H1 (cell line): ENCODE results near the gene EVPL. TPM values are rescaled to one million over a fixed set of nuclear protein-coding genes. Genes with fewer than 3 reads are reported as not detected.

Source experiments
- ATF3 ChIP-seq: IDR thresholded peaks from 2 replicates; pipeline ENCODE4 v1.6.1; 2011; ENCODE audit warnings: low read depth, mild to moderate bottlenecking, low read length; ENCODE audit not compliant: insufficient read depth
- BACH1 ChIP-seq: IDR thresholded peaks from 2 replicates; pipeline ENCODE4 v1.6.1; 2012; ENCODE audit warnings: low read length, improper control_type of control experiment
- BCL11A ChIP-seq, 2 experiments: IDR thresholded peaks; one replicate each; pipeline ENCODE4 v1.6.1; 2011; ENCODE audit warnings: low read depth in 2 of 2, low read length in 2 of 2, mild to moderate bottlenecking in 2 of 2
- CHD2 ChIP-seq: IDR thresholded peaks from 2 replicates; pipeline ENCODE4 v1.6.1; 2012; ENCODE audit warnings: low read length, improper control_type of control experiment
- CHD7 ChIP-seq: fragments of 300-600 bp; sonication (generic); IDR thresholded peaks from 2 replicates; pipeline ENCODE4 v1.7.1; 2012; ENCODE audit warnings: low read length, moderate library complexity, mild to moderate bottlenecking, inconsistent platforms; ENCODE audit not compliant: insufficient replicate concordance
- E2F6 ChIP-seq: IDR thresholded peaks from 2 replicates; pipeline ENCODE4 v1.6.1; 2012; ENCODE audit warnings: inconsistent platforms
- GABPA ChIP-seq: IDR thresholded peaks from 2 replicates; pipeline ENCODE4 v1.6.1; 2011; ENCODE audit warnings: mild to moderate bottlenecking, low read length, moderate library complexity, borderline replicate concordance; ENCODE audit not compliant: insufficient read depth
- KDM5A ChIP-seq: fragments of 200-600 bp; IDR thresholded peaks from 2 replicates; pipeline ENCODE4 v1.7.1; 2012; ENCODE audit warnings: mild to moderate bottlenecking, low read length, inconsistent platforms, mixed read lengths
- SIN3A ChIP-seq, 2 experiments: IDR thresholded peaks in 1 of 2; conservative IDR thresholded peaks in 1 of 2; 2 replicates each; pipeline ENCODE4 v1.6.1; 2011 to 2012; ENCODE audit warnings: low read length in 2 of 2, improper control_type of control experiment in 1 of 2, low read depth in 1 of 2, mild to moderate bottlenecking in 1 of 2
- SP4 ChIP-seq: IDR thresholded peaks from 2 replicates; pipeline ENCODE4 v1.6.1; 2012; ENCODE audit warnings: low read length, inconsistent platforms
- polyA plus RNA-seq, 7 experiments: library from polyadenylated mRNA; depleted of rRNA in 3 of 7; stranded (reverse) in 5 of 7; unstranded in 2 of 7; fragments of >200 nt in 5 of 7; fragments of 200-250 nt in 2 of 7; gene quantifications; 1 replicate in 5 of 7; 2 replicates in 1 of 7; 4 replicates in 1 of 7; pipeline versions ENCODE4 v1.2.1 to v1.2.3, GENCODE V29; 2011 to 2013; ENCODE audit warnings: missing spikeins in 2 of 7, mixed read lengths in 2 of 7
- total RNA-seq: library from RNA; stranded (reverse); fragmentation: NEBNext Ultra II Directional; extraction: Animal tissue kit (Norgen Biotek cat#: 25700); gene quantifications from 2 replicates; pipeline ENCODE4 v1.2.1, GENCODE V29; 2021

Gene EVPL
- total and polyA plus RNA-seq, 2 of the 8 experiments (the other 6 are each of a cell fraction or from before 2014, with no cell fraction given), result 0.20 to 0.99 TPM

- TF ChIP-seq CHD7, result no peak
- no peak for TF ChIP-seq BACH1
- TF ChIP-seq GABPA, result no peak
- no peak for TF ChIP-seq SP4
- TF ChIP-seq KDM5A, result no peak
- no peak for TF ChIP-seq E2F6
- TF ChIP-seq CHD2, result no peak
- no peak for TF ChIP-seq SIN3A (conservative IDR thresholded peaks at IDR 0.05 in 1 of 2, IDR thresholded peaks at IDR 0.05 in 1 of 2; ENCODE audit: low read depth in 1 of 2, low read length in 2 of 2)
- no peak for TF ChIP-seq ATF3
- TF ChIP-seq BCL11A (IDR thresholded peaks at IDR 0.05; ENCODE audit: low read depth in 2 of 2, low read length in 2 of 2), result no peak
Measured at GRCh38 chr17:76004750-76005262, 22.3 kb downstream of the EVPL start (continued).
